ENCODE results near the gene PIK3R6. TPM values are rescaled to one million over a fixed set of nuclear protein-coding genes. Genes with fewer than 3 reads are reported as not detected.

PIK3R6 gene
- polyA plus RNA-seq, 5 donors = 1.6 to 2.7 (median 2.1) TPM

- no peak for DNase-seq
Observed at GRCh38 chr17:8855477-8856204, 11.8 kb downstream of the PIK3R6 start.

GRCh38 chr17:8851600-8851999 lies 15.9 kb downstream of the PIK3R6 start:
- no peak for DNase-seq

GRCh38 chr17:8849311-8850041 lies 18.0 kb downstream of the PIK3R6 start:
- no peak for DNase-seq

- DNase-seq = no peak
Observed at GRCh38 chr17:8847891-8848290, 19.6 kb downstream of the PIK3R6 start.

GRCh38 chr17:8846768-8847211 lies 20.7 kb downstream of the PIK3R6 start:
- DNase-seq = no peak

- no peak for DNase-seq
Observed at GRCh38 chr17:8844229-8845218, 22.9 kb downstream of the PIK3R6 start.

GRCh38 chr17:8843344-8843743 lies 24.1 kb downstream of the PIK3R6 start:
- DNase-seq = no peak

GRCh38 chr17:8841844-8842243 lies 25.6 kb downstream of the PIK3R6 start:
- DNase-seq = no peak

GRCh38 chr17:8839410-8839935 lies 28.0 kb downstream of the PIK3R6 start:
- DNase-seq = no peak

- no peak for DNase-seq
Observed at GRCh38 chr17:8838551-8839095, 28.9 kb downstream of the PIK3R6 start.

- peak in 1 of 2 donors; percentile 16 for DNase-seq
Observed at GRCh38 chr17:8837563-8838075, 29.9 kb downstream of the PIK3R6 start.

GRCh38 chr17:8836821-8837562 lies 30.5 kb downstream of the PIK3R6 start:
- DNase-seq = no peak

- DNase-seq = no peak
Observed at GRCh38 chr17:8835631-8836364, 31.7 kb downstream of the PIK3R6 start.

- no peak for DNase-seq
Observed at GRCh38 chr17:8835106-8835505, 32.4 kb downstream of the PIK3R6 start.

GRCh38 chr17:8832711-8833352 lies 34.6 kb downstream of the PIK3R6 start:
- DNase-seq = no peak

GRCh38 chr17:8831234-8831849 lies 36.1 kb downstream of the PIK3R6 start:
- DNase-seq = no peak

GRCh38 chr17:8830141-8830540 lies 37.3 kb downstream of the PIK3R6 start:
- DNase-seq = no peak

GRCh38 chr17:8829036-8829941 lies 38.2 kb downstream of the PIK3R6 start:
- no peak for DNase-seq

Measured in right lung (tissue), 5 donors.